HEK293 (cell line): ENCODE data around the gene ANKRD30B.
"Not testable (repeated sequence)": the region's sequence is repeated elsewhere in the genome, so short reads cannot be mapped to it uniquely, and the experiment has no call there.

Experiments
- CTCF ChIA-PET: fragments of 350-600 bp; formaldehyde crosslinking; extraction: SDS; loops from one replicate; lab custom pipeline; 2021; ENCODE audit warnings: antibody characterized with exemption; lab: Yijun Ruan, JAX
- POLR2A ChIA-PET: fragments of 300-600 bp; formaldehyde crosslinking; extraction: SDS; loops from one replicate; lab custom pipeline; 2020; ENCODE audit warnings: antibody characterized with exemption, inconsistent platforms; lab: Yijun Ruan, JAX
- H3K27ac ChIP-seq: fragments of 200-500 bp; sonication (Bioruptor generic); 2 replicates; pipeline ENCODE4 v1.5.1; 2014; ENCODE audit warnings: low read depth, low read length, control low read depth, inconsistent platforms; ENCODE audit errors: extremely low read depth
- H3K36me3 ChIP-seq, 2 experiments: fragments of 200-500 bp in 1 of 2; sonication (Bioruptor generic) in 1 of 2; 1 replicate in 1 of 2; 2 replicates in 1 of 2; pipeline ENCODE4 v1.5.1; 2014 to 2017; ENCODE audit warnings: inconsistent platforms in 2 of 2, low read length in 2 of 2; ENCODE audit not compliant: control insufficient read depth in 2 of 2, insufficient read depth in 1 of 2
- H3K4me1 ChIP-seq: fragments of 200-500 bp; sonication (Bioruptor generic); 2 replicates; pipeline ENCODE4 v1.5.1; 2014; ENCODE audit warnings: mild to moderate bottlenecking, low read length, inconsistent platforms; ENCODE audit not compliant: control insufficient read depth, insufficient read depth
- H3K4me3 ChIP-seq: 2 replicates; pipeline ENCODE4 v1.5.1; 2011; ENCODE audit warnings: low read depth, mild to moderate bottlenecking, control low read depth, low read length, moderate library complexity
- H3K9me3 ChIP-seq: fragments of 200-500 bp; sonication (Bioruptor generic); 2 replicates; pipeline ENCODE4 v1.5.1; 2014; ENCODE audit warnings: low read depth, low read length, inconsistent platforms; ENCODE audit not compliant: control insufficient read depth, insufficient read depth
- AEBP2 ChIP-seq: fragments of 450-650 bp; formaldehyde crosslinking; IDR thresholded peaks from 2 replicates; pipeline ENCODE4 v1.5.1; 2016; ENCODE audit warnings: missing biosample characterization, missing genetic modification characterization, borderline replicate concordance
- KLF9 ChIP-seq: fragments of 450-650 bp; formaldehyde crosslinking; IDR thresholded peaks from 2 replicates; pipeline ENCODE4 v1.5.1; 2016; ENCODE audit warnings: missing biosample characterization, missing genetic modification characterization, low read depth
- SP7 ChIP-seq: fragments of 450-650 bp; formaldehyde crosslinking; IDR thresholded peaks from 2 replicates; pipeline ENCODE4 v1.5.1; 2016; ENCODE audit warnings: missing biosample characterization, missing genetic modification characterization
- ZNF146 ChIP-seq: fragments of 450-650 bp; formaldehyde crosslinking; IDR thresholded peaks from 2 replicates; pipeline ENCODE4 v1.5.1; 2016; ENCODE audit warnings: missing biosample characterization, missing genetic modification characterization
- ZNF24 ChIP-seq: fragments of 450-650 bp; formaldehyde crosslinking; IDR thresholded peaks from 2 replicates; pipeline ENCODE4 v1.5.1; 2016; ENCODE audit warnings: missing biosample characterization, missing genetic modification characterization
- ZNF266 ChIP-seq: fragments of 450-650 bp; formaldehyde crosslinking; IDR thresholded peaks from 2 replicates; pipeline ENCODE4 v1.5.1; 2016; ENCODE audit warnings: missing biosample characterization, missing genetic modification characterization, low read depth
- ZNF280C ChIP-seq: fragments of 450-650 bp; formaldehyde crosslinking; IDR thresholded peaks from 2 replicates; pipeline ENCODE4 v1.5.1; 2016; ENCODE audit warnings: missing biosample characterization, missing genetic modification characterization
- ZNF433 ChIP-seq: fragments of 450-650 bp; formaldehyde crosslinking; IDR thresholded peaks from 2 replicates; pipeline ENCODE4 v1.5.1; 2016; ENCODE audit warnings: missing biosample characterization, missing genetic modification characterization, low read depth
- ZNF501 ChIP-seq: fragments of 450-650 bp; formaldehyde crosslinking; IDR thresholded peaks from 2 replicates; pipeline ENCODE4 v1.5.1; 2016; ENCODE audit warnings: missing biosample characterization, missing genetic modification characterization
- ZNF670 ChIP-seq: fragments of 450-650 bp; formaldehyde crosslinking; IDR thresholded peaks from 2 replicates; pipeline ENCODE4 v1.5.1; 2016; ENCODE audit warnings: missing biosample characterization, missing genetic modification characterization, low read depth
- ZNF768 ChIP-seq: fragments of 450-650 bp; formaldehyde crosslinking; IDR thresholded peaks from 2 replicates; pipeline ENCODE4 v1.5.1; 2018; ENCODE audit warnings: missing biosample characterization, mild to moderate bottlenecking, missing genetic modification characterization
- TF ChIP-seq, protein P1 (sequence below): fragments of 450-650 bp; formaldehyde crosslinking; IDR thresholded peaks from 2 replicates; pipeline ENCODE4 v1.5.1; 2016; ENCODE audit warnings: missing biosample characterization, missing genetic modification characterization

ANKRD30B gene

DNA sequence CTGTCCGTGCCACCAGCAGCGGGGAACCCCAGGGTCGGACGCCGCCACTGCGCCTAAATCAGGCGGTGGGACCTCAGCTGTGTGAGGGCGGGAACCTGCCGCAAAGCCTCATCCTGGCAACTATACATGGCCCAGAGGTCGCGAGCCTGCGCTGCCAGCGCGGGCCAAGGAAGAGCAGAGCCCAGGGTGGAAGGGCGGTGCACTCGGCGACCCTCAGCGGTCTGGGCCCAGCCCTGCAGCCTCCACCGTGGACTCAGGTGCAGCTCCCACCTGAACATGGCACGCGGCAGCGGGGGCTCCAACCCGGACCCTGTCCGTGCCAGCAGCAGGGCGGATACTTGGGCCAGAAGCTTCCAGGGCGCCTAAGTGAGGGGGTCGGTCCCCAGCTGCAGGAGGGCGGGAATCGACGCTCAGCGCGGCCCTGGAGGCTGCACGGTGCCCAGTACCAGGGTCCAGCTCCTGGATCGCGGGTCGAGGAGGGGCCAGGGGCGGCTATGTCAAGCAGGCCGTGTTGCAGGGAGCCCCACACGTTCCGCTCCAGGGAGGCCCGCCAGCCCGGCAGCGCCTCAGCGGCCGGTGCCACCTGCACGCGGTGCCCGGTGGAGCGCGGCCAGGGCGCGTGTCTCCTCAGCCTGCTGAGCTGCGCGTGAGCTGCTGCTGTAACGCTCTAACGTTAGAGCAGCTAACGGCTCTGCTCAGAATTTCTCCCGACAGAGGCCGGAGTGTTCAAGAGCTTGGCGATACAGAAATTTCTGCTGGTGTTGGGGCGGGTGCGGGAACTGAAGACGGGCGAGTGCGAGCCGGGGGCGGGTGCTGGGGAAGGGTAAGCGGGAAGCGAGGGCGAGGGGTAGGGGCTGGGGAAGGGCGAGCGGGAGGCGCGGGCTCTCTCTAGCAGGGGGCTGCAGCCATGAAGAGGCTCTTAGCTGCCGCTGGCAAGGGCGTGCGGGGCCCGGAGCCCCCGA is at the start of gene ANKRD30B:
TSS of gene ANKRD30B (plus strand) at position 660 of the 962 bp plus-strand sequence. CDS start at position 908, 248 bp downstream.
- Histone ChIP-seq H3K4me3 (no peak within 1 kb of the TSS), H3K4me1 (no peaks in the 10 kb centered on the region), H3K27ac (no peak within 1 kb of the TSS), H3K9me3 (no peaks in the 10 kb centered on the region), H3K36me3 (no peaks in the 10 kb centered on the region)
- TF ChIP-seq ZNF266 (tag by site-specific recombination) (no peak), KLF9 (tag by site-specific recombination) (no peak), ZNF433 (tag by site-specific recombination) (no peak)
- TF ChIP-seq, protein P1, sequence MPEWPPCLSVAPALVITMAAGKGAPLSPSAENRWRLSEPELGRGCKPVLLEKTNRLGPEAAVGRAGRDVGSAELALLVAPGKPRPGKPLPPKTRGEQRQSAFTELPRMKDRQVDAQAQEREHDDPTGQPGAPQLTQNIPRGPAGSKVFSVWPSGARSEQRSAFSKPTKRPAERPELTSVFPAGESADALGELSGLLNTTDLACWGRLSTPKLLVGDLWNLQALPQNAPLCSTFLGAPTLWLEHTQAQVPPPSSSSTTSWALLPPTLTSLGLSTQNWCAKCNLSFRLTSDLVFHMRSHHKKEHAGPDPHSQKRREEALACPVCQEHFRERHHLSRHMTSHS (tag by site-specific recombination), result no peak
- CTCF ChIA-PET, result no interaction called here
- POLR2A ChIA-PET, result no interaction called here

- H3K36me3 ChIP-seq, POLR2A ChIA-PET, H3K27ac ChIP-seq, H3K9me3 ChIP-seq, H3K4me3 ChIP-seq, H3K4me1 ChIP-seq, CTCF ChIA-PET: not testable (repeated sequence)
Measured at GRCh38 chr18:14701286-14702040, 46.5 kb upstream of the ANKRD30B start.

- H3K4me1 ChIP-seq, POLR2A ChIA-PET: not testable (repeated sequence)
Measured at GRCh38 chr18:14709761-14710160, 38.2 kb upstream of the ANKRD30B start.

DNA sequence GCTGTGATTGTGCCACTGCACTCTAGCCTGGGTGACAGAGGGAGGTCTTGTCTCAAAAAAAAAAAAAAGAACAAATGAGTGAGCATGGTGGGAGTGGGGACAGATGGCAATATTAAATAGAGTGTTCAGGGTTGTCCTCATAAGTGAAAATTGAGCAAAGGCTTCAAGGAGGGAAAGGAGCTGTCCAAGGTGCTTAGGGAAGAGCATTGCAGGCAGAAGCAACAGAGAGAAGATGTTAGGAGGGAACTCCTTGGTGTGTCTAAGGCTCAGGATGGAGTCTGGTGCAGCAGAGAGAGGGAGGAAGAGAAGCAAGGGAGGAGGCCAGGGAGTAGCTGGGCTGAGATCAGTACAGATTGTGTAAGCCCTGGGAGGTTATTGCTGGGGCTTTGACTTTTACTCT is 26.4 kb upstream of the ANKRD30B start:
- POLR2A ChIA-PET, H3K9me3 ChIP-seq, CTCF ChIA-PET, H3K36me3 ChIP-seq, H3K27ac ChIP-seq, H3K4me1 ChIP-seq, H3K4me3 ChIP-seq: not testable (repeated sequence)

More at GRCh38 chr18:14709761-14710160, 38.2 kb upstream of the ANKRD30B start:
- H3K9me3 ChIP-seq, CTCF ChIA-PET, H3K36me3 ChIP-seq, H3K27ac ChIP-seq, H3K4me3 ChIP-seq: not testable (repeated sequence)

GRCh38 chr18:14739056-14739455 is 8.9 kb upstream of the ANKRD30B start:
- CTCF ChIA-PET, H3K9me3 ChIP-seq, H3K27ac ChIP-seq, H3K36me3 ChIP-seq, POLR2A ChIA-PET, H3K4me3 ChIP-seq, H3K4me1 ChIP-seq: not testable (repeated sequence)

DNA sequence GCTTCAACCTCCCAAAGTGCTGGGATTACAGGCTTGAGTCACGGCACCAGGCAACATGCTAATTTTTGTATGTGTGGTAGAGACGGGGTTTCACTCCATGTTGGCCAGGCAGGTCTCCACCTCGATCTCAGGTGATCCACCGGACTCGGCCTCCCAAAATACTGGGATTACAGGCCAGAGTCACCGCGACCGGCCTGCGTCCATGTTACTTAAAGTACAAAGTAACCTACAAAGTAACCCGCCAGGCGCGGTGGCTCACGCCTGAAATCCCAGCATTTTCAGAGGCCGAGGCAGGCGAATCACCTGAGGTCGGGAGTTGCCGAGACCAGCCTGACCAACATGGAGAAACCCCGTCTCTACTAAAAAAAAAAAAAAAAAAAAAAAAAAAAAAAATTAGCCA is 1.1 kb upstream of the ANKRD30B start:
- TF ChIP-seq ZNF501 (tag by site-specific recombination) (no peak), ZNF24 (tag by site-specific recombination) (no peak), ZNF280C (no peak), ZNF670 (tag by site-specific recombination) (no peak), ZNF768 (tag by site-specific recombination) (no peak), AEBP2 (tag by site-specific recombination) (no peak), ZNF146 (tag by site-specific recombination) (no peak), SP7 (tag by site-specific recombination) (no peak)
- CTCF ChIA-PET, result no interaction called here
- no peak overlapping the region for H3K4me3 ChIP-seq
- no peaks in the 10 kb centered on the region for H3K9me3 ChIP-seq
- H3K4me1 ChIP-seq, result no peaks in the 10 kb centered on the region
- no peak overlapping the region for H3K27ac ChIP-seq
- POLR2A ChIA-PET, result no interaction called here
- H3K36me3 ChIP-seq, result no peaks in the 10 kb centered on the region
